ENCODE measurements around the gene NRARP. TPM values are rescaled to one million over a fixed set of nuclear protein-coding genes. Genes with fewer than 3 reads are reported as not detected.
A peak's percentile ranks its signal among the peaks of the same experiment; 100 is the strongest.

Gene NRARP
- total and polyA plus RNA-seq, 4 donors, result 2.1 to 10.8 (median 5.8) TPM

- Histone ChIP-seq H3K9ac (ENCODE audit: insufficient read depth in 1 of 2, low read length in 2 of 2) (no peak overlapping the region), H3K27ac (ENCODE audit: low read depth in 1 of 2, low read length in 1 of 2) (peak overlapping the region in 1 of 2 donors; percentile 13), H3K4me1 (ENCODE audit: control insufficient read depth in 5 of 5, insufficient read depth in 5 of 5, low read length in 5 of 5) (peaks cover 0 to 21% (median 19%) of the 10 kb centered on the region in 5 donors), H3K36me3 (ENCODE audit: control insufficient read depth in 4 of 4, insufficient read depth in 4 of 4, low read length in 4 of 4) (no peaks in the 10 kb centered on the region), H3K9me3 (ENCODE audit: control insufficient read depth in 4 of 4, insufficient read depth in 3 of 4, low read length in 3 of 4) (no peaks in the 10 kb centered on the region), H3K4me3 (no peak overlapping the region), H3K27me3 (ENCODE audit: control insufficient read depth in 3 of 3, insufficient read depth in 3 of 3, low read length in 2 of 3) (no peaks in the 10 kb centered on the region)
- ATAC-seq (ENCODE audit: insufficient read depth, low FRiP score) (no peak), DNase-seq (no peak)
- TF ChIP-seq CTCF (IDR thresholded peaks at IDR 0.05; ENCODE audit: control extremely low read depth, extremely low read depth), result no peak
- WGBS, 2 donors, result 26 to 28% methylated on average over 18 of the region's 18 CpGs
Measured at GRCh38 chr9:137315581-137316011, 13.5 kb upstream of the NRARP start.

GRCh38 chr9:137314561-137315560 is 12.8 kb upstream of the NRARP start:
- Histone ChIP-seq H3K27ac (ENCODE audit: low read depth in 1 of 2, low read length in 1 of 2) (peak overlapping the region in 1 of 2 donors; percentile 13), H3K36me3 (ENCODE audit: control insufficient read depth in 4 of 4, insufficient read depth in 4 of 4, low read length in 4 of 4) (no peaks in the 10 kb centered on the region), H3K9me3 (ENCODE audit: control insufficient read depth in 4 of 4, insufficient read depth in 3 of 4, low read length in 3 of 4) (no peaks in the 10 kb centered on the region), H3K4me1 (ENCODE audit: control insufficient read depth in 5 of 5, insufficient read depth in 5 of 5, low read length in 5 of 5) (peaks cover 0 to 19% (median 14%) of the 10 kb centered on the region in 5 donors), H3K4me3 (no peak overlapping the region), H3K27me3 (ENCODE audit: control insufficient read depth in 3 of 3, insufficient read depth in 3 of 3, low read length in 2 of 3) (no peaks in the 10 kb centered on the region), H3K9ac (ENCODE audit: insufficient read depth in 1 of 2, low read length in 2 of 2) (no peak overlapping the region)
- no peak for TF ChIP-seq CTCF (IDR thresholded peaks at IDR 0.05; ENCODE audit: control extremely low read depth, extremely low read depth)
- DNase-seq (no peak), ATAC-seq (ENCODE audit: insufficient read depth, low FRiP score) (no peak)
- WGBS, 2 donors, result 76 to 81% methylated on average over 40 to 42 of the region's 42 CpGs

GRCh38 chr9:137313956-137314560 is 12.0 kb upstream of the NRARP start:
- ATAC-seq (ENCODE audit: insufficient read depth, low FRiP score) (no peak), DNase-seq (no peak)
- peak overlapping the region in 1 of 2 donors; percentile 15 for H3K27ac ChIP-seq (ENCODE audit: low read depth in 1 of 2, low read length in 1 of 2)
- no peak overlapping the region for H3K9ac ChIP-seq (ENCODE audit: insufficient read depth in 1 of 2, low read length in 2 of 2)
- no peaks in the 10 kb centered on the region for H3K27me3 ChIP-seq (ENCODE audit: control insufficient read depth in 3 of 3, insufficient read depth in 3 of 3, low read length in 2 of 3)
- H3K4me1 ChIP-seq (ENCODE audit: control insufficient read depth in 5 of 5, insufficient read depth in 5 of 5, low read length in 5 of 5), result peaks cover 0 to 19% (median 12%) of the 10 kb centered on the region in 5 donors
- H3K36me3 ChIP-seq (ENCODE audit: control insufficient read depth in 4 of 4, insufficient read depth in 4 of 4, low read length in 4 of 4), result no peaks in the 10 kb centered on the region
- WGBS, 2 donors, result 86 to 87% methylated on average over 23 to 24 of the region's 24 CpGs
- TF ChIP-seq CTCF (IDR thresholded peaks at IDR 0.05; ENCODE audit: control extremely low read depth, extremely low read depth), result no peak
- no peak overlapping the region for H3K4me3 ChIP-seq
- no peaks in the 10 kb centered on the region for H3K9me3 ChIP-seq (ENCODE audit: control insufficient read depth in 4 of 4, insufficient read depth in 3 of 4, low read length in 3 of 4)
